Transverse colon (tissue), 4 donors: ENCODE results near the gene KCTD14.

Experiments used
- CTCF ChIP-seq, 5 experiments: fragments of 200-600 bp in 3 of 5; fragments of 450-650 bp in 2 of 5; sonication (generic) in 3 of 5; IDR thresholded peaks; 1 replicate in 2 of 5; 2 replicates in 3 of 5; pipeline ENCODE4 v1.5.1; 2016 to 2017; ENCODE audit warnings: antibody characterized with exemption in 5 of 5, inconsistent platforms in 3 of 5, mild to moderate bottlenecking in 2 of 5, moderate library complexity in 1 of 5
- POLR2AphosphoS5 ChIP-seq, 3 donors: sonication (generic); formaldehyde crosslinking; IDR thresholded peaks; one replicate each; pipeline ENCODE4 v1.6.1; 2016; ENCODE audit warnings: antibody characterized with exemption in 3 of 3

GRCh38 chr11:78033040-78033439, 10.0 kb upstream of the KCTD14 start:
- no peak for TF ChIP-seq CTCF (IDR thresholded peaks at IDR 0.05)
- TF ChIP-seq POLR2AphosphoS5 (IDR thresholded peaks at IDR 0.05): no peak
